Thyroid gland (tissue), 4 donors: Measurements from ENCODE around the gene GNG12. TPM values are rescaled to one million over a fixed set of nuclear protein-coding genes. Genes with fewer than 3 reads are reported as not detected.

ENCODE experiments used
- DNase-seq, 2 donors: peaks; one replicate each; pipeline ENCODE4 v3.0.0-alpha.2; 2019
- H3K27ac ChIP-seq, 3 donors: fragments of 200-600 bp; sonication (generic); 1 replicate in 2 of 3; 2 replicates in 1 of 3; pipeline ENCODE4 v1.5.1; 2016 to 2019; ENCODE audit warnings: mild to moderate bottlenecking in 1 of 3, moderate library complexity in 1 of 3
- H3K27me3 ChIP-seq: fragments of 200-600 bp; sonication (generic); one replicate; pipeline ENCODE4 v1.5.1; 2019
- H3K36me3 ChIP-seq, 2 donors: fragments of 200-600 bp; sonication (generic); one replicate each; pipeline ENCODE4 v1.5.1; 2016 to 2019
- H3K4me1 ChIP-seq, 2 donors: fragments of 200-600 bp; sonication (generic); one replicate each; pipeline ENCODE4 v1.5.1; 2017 to 2019
- H3K4me3 ChIP-seq, 3 donors: fragments of 200-600 bp; sonication (generic); replicated peaks in 1 of 3; 1 replicate in 2 of 3; 2 replicates in 1 of 3; pipeline ENCODE4 v1.5.1; 2016; ENCODE audit warnings: mild to moderate bottlenecking in 1 of 3
- H3K9me3 ChIP-seq: fragments of 200-600 bp; sonication (generic); one replicate; pipeline ENCODE4 v1.5.1; 2017
- CTCF ChIP-seq, 6 experiments: fragments of 200-600 bp in 3 of 6; fragments of 450-650 bp in 3 of 6; sonication (generic) in 3 of 6; IDR thresholded peaks; one replicate each; pipeline ENCODE4 v1.5.1; 2016 to 2019; ENCODE audit warnings: antibody characterized with exemption in 6 of 6, mild to moderate bottlenecking in 2 of 6, inconsistent platforms in 1 of 6, moderate library complexity in 1 of 6
- POLR2A ChIP-seq, 2 donors: fragments of 450-650 bp; IDR thresholded peaks; one replicate each; pipeline ENCODE4 v1.6.1; 2017; ENCODE audit warnings: antibody characterized with exemption in 2 of 2, mild to moderate bottlenecking in 2 of 2, moderate library complexity in 1 of 2
- WGBS, 2 donors: methylation state at CpG; one replicate each; pipeline ENCODE4 v1.1.5; 2017; 5-methylcytosine and 5-hydroxymethylcytosine counted together
- intact Hi-C: fragments of 100-400 bp; cut with DNase I; formaldehyde crosslinking; loops from one replicate; pipeline ENCODE4 v1.15.1; 2023
- total RNA-seq, 4 donors: library from RNA; depleted of rRNA; stranded (reverse); fragments of >200 nt; gene quantifications; one replicate each; pipeline ENCODE4 v1.2.3, GENCODE V29; 2016

The GNG12 gene
- total RNA-seq, 4 donors from 2014 or later: 100 to 155 (median 127) TPM

- no peaks in the 10 kb centered on the region for H3K27me3 ChIP-seq
- TF ChIP-seq POLR2A (IDR thresholded peaks at IDR 0.05): no peak
- TF ChIP-seq CTCF (IDR thresholded peaks at IDR 0.05): no peak
- H3K4me1 ChIP-seq: no peaks in the 10 kb centered on the region
- H3K36me3 ChIP-seq: no peaks in the 10 kb centered on the region
- no peak overlapping the region for H3K4me3 ChIP-seq
- H3K27ac ChIP-seq: no peak overlapping the region
- intact Hi-C loops: no loop called here
- no peak for DNase-seq
- H3K9me3 ChIP-seq: no peaks in the 10 kb centered on the region
- 95 to 98% methylated on average over 2 of the region's 2 CpGs for WGBS, 2 donors
Observed at GRCh38 chr1:67874501-67875111, 41.3 kb upstream of the GNG12 start.

GRCh38 chr1:67869233-67869632 is 36.0 kb upstream of the GNG12 start:
- Histone ChIP-seq H3K4me1 (no peaks in the 10 kb centered on the region), H3K27me3 (no peaks in the 10 kb centered on the region), H3K36me3 (no peaks in the 10 kb centered on the region), H3K9me3 (no peaks in the 10 kb centered on the region), H3K27ac (no peak overlapping the region), H3K4me3 (no peak overlapping the region)
- WGBS, 2 donors: 60 to 72% methylated on average over 1 of the region's 1 CpG
- TF ChIP-seq CTCF (IDR thresholded peaks at IDR 0.05) (no peak), POLR2A (IDR thresholded peaks at IDR 0.05) (no peak)
- no peak for DNase-seq
- intact Hi-C loops: no loop called here

- Histone ChIP-seq H3K4me3 (no peak overlapping the region), H3K4me1 (no peaks in the 10 kb centered on the region), H3K9me3 (no peaks in the 10 kb centered on the region), H3K36me3 (no peaks in the 10 kb centered on the region), H3K27ac (no peak overlapping the region), H3K27me3 (no peaks in the 10 kb centered on the region)
- no peak for DNase-seq
- TF ChIP-seq POLR2A (IDR thresholded peaks at IDR 0.05) (no peak), CTCF (IDR thresholded peaks at IDR 0.05) (no peak)
- intact Hi-C loops: no loop called here
- 94 to 100% methylated on average over 2 of the region's 2 CpGs for WGBS, 2 donors
Observed at GRCh38 chr1:67863637-67864036, 30.4 kb upstream of the GNG12 start.

GRCh38 chr1:67862685-67863084 is 29.4 kb upstream of the GNG12 start:
- no peaks in the 10 kb centered on the region for H3K27me3 ChIP-seq
- H3K9me3 ChIP-seq: no peaks in the 10 kb centered on the region
- H3K27ac ChIP-seq: no peak overlapping the region
- no peaks in the 10 kb centered on the region for H3K4me1 ChIP-seq
- H3K36me3 ChIP-seq: no peaks in the 10 kb centered on the region
- H3K4me3 ChIP-seq: no peak overlapping the region
- WGBS, 2 donors: 98 to 100% methylated on average over 1 of the region's 1 CpG
- TF ChIP-seq POLR2A (IDR thresholded peaks at IDR 0.05) (no peak), CTCF (IDR thresholded peaks at IDR 0.05) (no peak)
- intact Hi-C loops: no loop called here
- DNase-seq: no peak

GRCh38 chr1:67861856-67862516 is 28.7 kb upstream of the GNG12 start:
- no peak for DNase-seq
- intact Hi-C loops: no loop called here
- Histone ChIP-seq H3K27ac (no peak overlapping the region), H3K27me3 (no peaks in the 10 kb centered on the region), H3K4me3 (no peak overlapping the region), H3K36me3 (no peaks in the 10 kb centered on the region), H3K9me3 (no peaks in the 10 kb centered on the region), H3K4me1 (no peaks in the 10 kb centered on the region)
- WGBS, 2 donors: 89 to 93% methylated on average over 1 of the region's 1 CpG
- TF ChIP-seq POLR2A (IDR thresholded peaks at IDR 0.05) (no peak), CTCF (IDR thresholded peaks at IDR 0.05) (no peak)
